Ovary (tissue), 9 donors: ENCODE data around the gene FRMD3. TPM values are rescaled to one million over a fixed set of nuclear protein-coding genes. Genes with fewer than 3 reads are reported as not detected.
A peak's percentile ranks its signal among the peaks of the same experiment; 100 is the strongest.

Experiments used
- DNase-seq, 5 donors: peaks; one replicate each; pipeline ENCODE4 v3.0.0-alpha.2; 2019 to 2020
- H3K27ac ChIP-seq, 2 donors: fragments of 200-600 bp; one replicate each; pipeline versions ENCODE4 v1.5.1 to v1.8.0; 2019 to 2022
- H3K27me3 ChIP-seq: fragments of 200-600 bp; one replicate; pipeline ENCODE4 v1.8.0; 2022
- H3K36me3 ChIP-seq: fragments of 200-600 bp; sonication (generic); one replicate; pipeline ENCODE4 v1.5.1; 2019
- H3K4me1 ChIP-seq: one replicate; pipeline ENCODE4 v1.8.1; 2013; ENCODE audit warnings: mild to moderate bottlenecking, moderate library complexity; ENCODE audit not compliant: insufficient read depth
- H3K4me3 ChIP-seq: fragments of 200-600 bp; sonication (generic); one replicate; pipeline ENCODE4 v1.5.1; 2017
- H3K9me3 ChIP-seq, 2 donors: fragments of 200-600 bp in 1 of 2; sonication (generic) in 1 of 2; one replicate each; pipeline versions ENCODE4 v1.5.1 to v1.8.1; 2013 to 2019; ENCODE audit warnings: mild to moderate bottlenecking in 1 of 2, moderate library complexity in 1 of 2
- EP300 ChIP-seq: sonication (generic); formaldehyde crosslinking; IDR thresholded peaks from one replicate; pipeline ENCODE4 v1.6.1; 2017; ENCODE audit warnings: antibody characterized with exemption
- POLR2A ChIP-seq: fragments of 450-650 bp; IDR thresholded peaks from one replicate; pipeline ENCODE4 v1.6.1; 2017; ENCODE audit warnings: antibody characterized with exemption, mild to moderate bottlenecking, moderate library complexity
- WGBS, 3 donors: extraction: QIAGEN DNeasy Blood & Tissue Kit in 1 of 3; methylation state at CpG; one replicate each; pipeline versions ENCODE4 v1.1.5 to v1.1.7; 2013 to 2017; 5-methylcytosine and 5-hydroxymethylcytosine counted together
- intact Hi-C, 4 donors: fragments of 100-400 bp; cut with DNase I; formaldehyde crosslinking; loops; one replicate each; pipeline versions ENCODE4 v1.11.0 to v1.15.1; 2022 to 2023
- polyA plus RNA-seq, 2 donors: library from polyadenylated mRNA; stranded (reverse); fragments of 200-250 nt in 1 of 2; fragments of 350-450 nt in 1 of 2; fragmentation: Illumina TruSeq in 1 of 2; extraction: RNeasy Lipid Tissue Mini Kit (QIAGEN cat#74804) in 1 of 2; gene quantifications; one replicate each; pipeline ENCODE4 v1.2.3, GENCODE V29; 2013 to 2014
- total RNA-seq, 7 donors: library from RNA; depleted of rRNA in 2 of 7; stranded (reverse); fragments of >200 nt in 2 of 7; fragmentation: NEBNext Ultra II Directional in 3 of 7; extraction: Animal tissue kit (Norgen Biotek cat#: 25700) in 3 of 7; gene quantifications; one replicate each; pipeline versions ENCODE4 v1.1.0 to v1.2.4, GENCODE V29; 2016 to 2023
- TF ChIP-seq, protein P1 (sequence below), 3 donors: fragments of 450-650 bp in 2 of 3; fragments of 200-600 bp in 1 of 3; IDR thresholded peaks; one replicate each; pipeline versions ENCODE4 v1.5.1 to v1.8.0; 2016 to 2022; ENCODE audit warnings: antibody characterized with exemption in 3 of 3, mild to moderate bottlenecking in 1 of 3
- donor health status: DM: no; HTN: no; CAD: no; lungs with moderate emphysema.
- donor health status: DM: no; HTN: no; CAD: no.
- donor health status: Bipolar disorder and iron deficiency.
- donor health status: DM: yes; HTN: yes; CAD: no.
- donor health status: DM: no; HTN: no; CAD: no.
- donor health status: DM: yes; HTN: yes; CAD: no.

FRMD3 gene
- total and polyA plus RNA-seq, 9 donors, result 0.83 to 9.1 (median 4.2) TPM

- TF ChIP-seq, protein P1, sequence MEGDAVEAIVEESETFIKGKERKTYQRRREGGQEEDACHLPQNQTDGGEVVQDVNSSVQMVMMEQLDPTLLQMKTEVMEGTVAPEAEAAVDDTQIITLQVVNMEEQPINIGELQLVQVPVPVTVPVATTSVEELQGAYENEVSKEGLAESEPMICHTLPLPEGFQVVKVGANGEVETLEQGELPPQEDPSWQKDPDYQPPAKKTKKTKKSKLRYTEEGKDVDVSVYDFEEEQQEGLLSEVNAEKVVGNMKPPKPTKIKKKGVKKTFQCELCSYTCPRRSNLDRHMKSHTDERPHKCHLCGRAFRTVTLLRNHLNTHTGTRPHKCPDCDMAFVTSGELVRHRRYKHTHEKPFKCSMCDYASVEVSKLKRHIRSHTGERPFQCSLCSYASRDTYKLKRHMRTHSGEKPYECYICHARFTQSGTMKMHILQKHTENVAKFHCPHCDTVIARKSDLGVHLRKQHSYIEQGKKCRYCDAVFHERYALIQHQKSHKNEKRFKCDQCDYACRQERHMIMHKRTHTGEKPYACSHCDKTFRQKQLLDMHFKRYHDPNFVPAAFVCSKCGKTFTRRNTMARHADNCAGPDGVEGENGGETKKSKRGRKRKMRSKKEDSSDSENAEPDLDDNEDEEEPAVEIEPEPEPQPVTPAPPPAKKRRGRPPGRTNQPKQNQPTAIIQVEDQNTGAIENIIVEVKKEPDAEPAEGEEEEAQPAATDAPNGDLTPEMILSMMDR (IDR thresholded peaks at IDR 0.05), result peak in 2 of 3 donors; percentile 18 to 43
- TF ChIP-seq EP300, result no peak
- Histone ChIP-seq H3K27me3 (no peaks in the 10 kb centered on the region), H3K4me3 (no peak overlapping the region), H3K27ac (no peak overlapping the region), H3K36me3 (no peaks in the 10 kb centered on the region), H3K4me1 (no peaks in the 10 kb centered on the region), H3K9me3 (no peaks in the 10 kb centered on the region)
- peak in 1 of 5 donors; percentile 18 for DNase-seq
- 42 to 52% (median 46%) methylated on average over 5 of the region's 5 CpGs for WGBS, 3 donors
- intact Hi-C loops, result loop anchor here in 2 of 4 donors (5.0 to 10.0 kb wide), 2 partner anchors 207 to 209 kb away; no protein-coding TSS in a partner anchor
Measured at GRCh38 chr9:83544002-83544698, 5.9 kb upstream of the FRMD3 start.

DNA sequence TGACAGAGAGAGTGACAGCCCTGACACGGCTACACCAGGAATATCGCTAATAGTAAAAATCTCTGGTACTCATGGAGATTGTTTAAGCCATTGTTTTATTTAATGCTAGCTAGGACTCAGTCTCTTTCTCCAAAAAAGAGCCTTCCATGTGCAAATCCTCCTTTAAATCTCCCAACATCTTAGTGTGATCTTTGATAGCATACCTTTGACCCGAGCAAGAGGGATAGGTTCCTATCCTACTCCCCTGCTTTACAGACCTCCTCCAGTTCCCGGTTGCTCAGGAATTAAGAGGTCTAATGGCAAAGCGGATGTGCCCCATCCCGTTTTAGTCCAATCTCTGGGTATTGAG is 663 bp upstream of the FRMD3 start:
- intact Hi-C loops, result loop anchor here in 1 of 4 donors (10.0 kb wide), 1 partner anchor 324 kb away; no protein-coding TSS in a partner anchor

DNA sequence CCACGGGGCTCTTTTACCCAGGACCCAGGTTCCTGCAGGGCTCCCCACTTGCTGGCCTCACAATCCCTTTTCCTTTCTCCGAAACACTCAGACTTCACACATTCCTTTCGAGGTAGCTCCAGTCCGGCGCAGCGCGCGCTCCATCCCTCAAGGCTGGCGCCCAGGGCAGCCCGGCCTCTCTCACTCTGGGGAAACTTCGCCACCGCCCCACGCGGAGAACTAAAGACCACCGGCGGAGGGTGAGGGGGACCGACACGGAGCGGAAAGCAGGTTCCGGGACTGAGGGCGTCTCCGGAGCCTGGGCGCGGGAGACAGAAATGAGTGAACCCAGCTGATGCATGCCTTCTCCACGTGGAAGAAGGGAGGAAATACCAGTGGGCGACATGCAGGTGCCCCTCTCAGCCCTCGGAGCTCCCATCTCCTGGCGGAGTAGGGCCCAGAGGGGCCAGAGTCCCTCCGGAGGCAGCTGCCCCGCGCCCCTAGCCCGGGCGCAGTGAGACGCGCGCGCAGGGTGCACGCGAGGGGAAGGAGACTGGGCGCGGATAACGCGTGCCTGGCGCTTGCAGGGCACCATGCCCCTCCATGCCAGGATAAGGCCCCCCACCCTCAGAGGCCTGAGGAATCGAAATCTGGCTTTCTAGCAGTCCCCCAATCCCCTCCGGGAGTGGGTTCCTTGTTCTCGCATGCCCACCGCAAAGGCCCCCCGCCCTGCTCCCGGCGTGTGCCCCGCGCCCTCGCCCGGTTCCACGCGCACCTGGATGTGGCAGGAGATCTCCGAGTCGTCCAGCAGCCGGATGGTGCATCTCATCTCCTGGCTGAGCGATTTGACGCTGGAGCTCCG is 650 bp downstream of the FRMD3 start:
- peak in 1 of 5 donors; percentile 26 for DNase-seq
- intact Hi-C loops, result loop anchor here in 1 of 4 donors (10.0 kb wide), 1 partner anchor 323 kb away; no protein-coding TSS in a partner anchor
- 0 to 1% (median 1%) methylated on average over 52 to 63 of the region's 63 CpGs for WGBS, 3 donors
- no peaks in the 10 kb centered on the region for H3K36me3 ChIP-seq
- H3K4me3 ChIP-seq, result peak overlapping the region; percentile 47
- no peak for TF ChIP-seq POLR2A
- TF ChIP-seq EP300, result no peak
- TF ChIP-seq, protein P1 (IDR thresholded peaks at IDR 0.05), result no peak
- no peaks in the 10 kb centered on the region for H3K9me3 ChIP-seq
- H3K27ac ChIP-seq, result no peak overlapping the region
- H3K4me1 ChIP-seq, result peaks cover 2% of the 10 kb centered on the region
- H3K27me3 ChIP-seq, result no peaks in the 10 kb centered on the region

More for the DNA sequence above, 663 bp upstream of the FRMD3 start:
- Histone ChIP-seq H3K36me3 (no peaks in the 10 kb centered on the region), H3K4me1 (peaks cover 2% of the 10 kb centered on the region), H3K9me3 (no peaks in the 10 kb centered on the region), H3K4me3 (peak overlapping the region; percentile 47), H3K27ac (no peak overlapping the region), H3K27me3 (no peaks in the 10 kb centered on the region)
- no peak for DNase-seq
- 31 to 37% (median 36%) methylated on average over 6 of the region's 6 CpGs for WGBS, 3 donors
- TF ChIP-seq POLR2A, result no peak
- TF ChIP-seq, protein P1 (IDR thresholded peaks at IDR 0.05), result no peak
- TF ChIP-seq EP300, result no peak

DNA sequence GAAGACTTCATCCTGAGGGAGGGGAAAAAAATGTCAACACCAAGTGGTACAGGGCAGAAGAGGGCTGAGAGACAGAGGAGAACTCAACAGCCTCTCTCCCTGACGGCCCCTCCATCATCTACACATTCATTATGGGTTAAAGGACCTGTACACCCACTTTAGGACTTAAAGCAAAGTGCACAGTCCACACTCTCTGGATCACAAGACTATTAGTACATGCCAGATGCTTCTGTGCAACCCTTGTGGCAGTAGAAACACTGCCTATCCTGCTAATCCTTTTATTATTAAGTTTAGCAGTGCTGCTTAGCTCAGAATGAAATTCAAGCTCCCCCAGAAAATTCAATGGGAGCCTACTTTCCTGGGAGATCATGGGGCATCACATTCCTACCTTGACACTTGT is 1.9 kb downstream of the FRMD3 start:
- TF ChIP-seq POLR2A (no peak), EP300 (no peak)
- TF ChIP-seq, protein P1 (IDR thresholded peaks at IDR 0.05), result no peak
- Histone ChIP-seq H3K9me3 (no peaks in the 10 kb centered on the region), H3K27me3 (no peaks in the 10 kb centered on the region), H3K4me3 (no peak overlapping the region), H3K36me3 (no peaks in the 10 kb centered on the region), H3K27ac (no peak overlapping the region), H3K4me1 (peaks cover 2% of the 10 kb centered on the region)
- intact Hi-C loops, result loop anchor here in 1 of 4 donors (10.0 kb wide), 1 partner anchor 322 kb away; no protein-coding TSS in a partner anchor
- WGBS, 3 donors, result 40 to 67% (median 44%) methylated on average over 1 of the region's 1 CpG
- no peak for DNase-seq
